ENCODE results near the gene CCDC174.

DNA sequence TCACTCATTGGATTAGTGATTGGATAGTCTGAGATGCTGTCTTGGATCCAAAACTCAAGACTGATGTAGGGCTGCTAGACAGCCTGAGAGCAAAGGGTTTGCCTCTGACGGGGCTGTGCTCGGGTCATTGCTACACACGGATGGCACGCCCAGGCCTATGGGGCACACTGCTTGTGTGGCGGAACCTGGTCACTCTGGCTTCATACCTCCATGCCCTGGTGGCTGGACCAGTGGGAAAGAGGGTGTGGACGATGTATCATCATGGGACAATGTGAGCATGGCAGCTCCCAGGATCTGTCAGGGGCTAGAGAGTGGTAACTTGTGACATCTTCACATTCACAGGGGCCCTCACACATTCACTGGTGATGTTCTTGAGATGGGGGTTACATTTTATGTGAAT, 18.1 kb upstream of the CCDC174 start:
- TF ChIP-seq MAZ (IDR thresholded peaks at IDR 0.05; ENCODE audit: borderline replicate concordance, low read depth, low read length) (no peak), RCOR1 (IDR thresholded peaks at IDR 0.05; ENCODE audit: insufficient replicate concordance, low read length) (no peak), NFE2L2 (IDR thresholded peaks at IDR 0.05; ENCODE audit: low read depth, low read length) (no peak), POLR2A (IDR thresholded peaks at IDR 0.05; ENCODE audit: low read depth, low read length) (no peak), FOS (IDR thresholded peaks at IDR 0.05; ENCODE audit: low read depth, low read length) (no peak), MAFK (IDR thresholded peaks at IDR 0.05; ENCODE audit: low read depth, low read length) (no peak)
- TF ChIP-seq, protein P1, sequence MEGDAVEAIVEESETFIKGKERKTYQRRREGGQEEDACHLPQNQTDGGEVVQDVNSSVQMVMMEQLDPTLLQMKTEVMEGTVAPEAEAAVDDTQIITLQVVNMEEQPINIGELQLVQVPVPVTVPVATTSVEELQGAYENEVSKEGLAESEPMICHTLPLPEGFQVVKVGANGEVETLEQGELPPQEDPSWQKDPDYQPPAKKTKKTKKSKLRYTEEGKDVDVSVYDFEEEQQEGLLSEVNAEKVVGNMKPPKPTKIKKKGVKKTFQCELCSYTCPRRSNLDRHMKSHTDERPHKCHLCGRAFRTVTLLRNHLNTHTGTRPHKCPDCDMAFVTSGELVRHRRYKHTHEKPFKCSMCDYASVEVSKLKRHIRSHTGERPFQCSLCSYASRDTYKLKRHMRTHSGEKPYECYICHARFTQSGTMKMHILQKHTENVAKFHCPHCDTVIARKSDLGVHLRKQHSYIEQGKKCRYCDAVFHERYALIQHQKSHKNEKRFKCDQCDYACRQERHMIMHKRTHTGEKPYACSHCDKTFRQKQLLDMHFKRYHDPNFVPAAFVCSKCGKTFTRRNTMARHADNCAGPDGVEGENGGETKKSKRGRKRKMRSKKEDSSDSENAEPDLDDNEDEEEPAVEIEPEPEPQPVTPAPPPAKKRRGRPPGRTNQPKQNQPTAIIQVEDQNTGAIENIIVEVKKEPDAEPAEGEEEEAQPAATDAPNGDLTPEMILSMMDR (conservative IDR thresholded peaks at IDR 0.05; ENCODE audit: low read depth, low read length): no peak

Data from IMR-90 (cell line).